ENCODE results near the gene PLXNA4.

PLXNA4 gene

GRCh38 chr7:132527467-132528410, 48.5 kb downstream of the PLXNA4 start:
- no peak for DNase-seq

DNA sequence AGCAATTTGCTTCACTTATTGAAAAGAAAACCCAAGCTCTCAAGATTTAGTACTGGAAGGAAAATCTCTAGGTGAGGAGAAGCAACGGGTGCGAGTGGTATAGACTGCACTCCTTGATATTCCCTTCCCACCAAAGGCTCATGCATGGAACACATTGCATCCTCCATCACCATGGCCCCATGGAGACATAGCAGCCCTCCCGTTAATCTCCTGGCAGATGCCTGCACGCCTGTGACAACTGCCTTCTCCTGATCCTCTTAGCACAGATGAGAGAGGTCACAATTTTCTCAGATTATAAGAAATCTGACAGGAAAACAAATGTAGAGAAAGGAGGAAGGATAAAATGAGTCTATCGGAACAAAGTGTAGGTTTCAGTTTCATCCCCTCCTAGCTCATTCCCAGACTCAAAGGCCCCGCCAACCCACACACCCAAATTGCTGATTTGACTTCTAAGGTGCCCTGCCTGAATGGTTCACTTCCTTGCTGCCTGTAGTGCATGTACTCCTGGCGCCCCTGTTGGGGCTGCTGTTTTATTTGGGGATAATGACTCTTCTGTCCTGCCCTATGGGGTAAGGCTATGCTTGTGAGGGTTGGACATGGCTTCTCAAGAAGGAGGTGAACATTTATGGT, 50.0 kb downstream of the PLXNA4 start:
- no peak for DNase-seq

DNA sequence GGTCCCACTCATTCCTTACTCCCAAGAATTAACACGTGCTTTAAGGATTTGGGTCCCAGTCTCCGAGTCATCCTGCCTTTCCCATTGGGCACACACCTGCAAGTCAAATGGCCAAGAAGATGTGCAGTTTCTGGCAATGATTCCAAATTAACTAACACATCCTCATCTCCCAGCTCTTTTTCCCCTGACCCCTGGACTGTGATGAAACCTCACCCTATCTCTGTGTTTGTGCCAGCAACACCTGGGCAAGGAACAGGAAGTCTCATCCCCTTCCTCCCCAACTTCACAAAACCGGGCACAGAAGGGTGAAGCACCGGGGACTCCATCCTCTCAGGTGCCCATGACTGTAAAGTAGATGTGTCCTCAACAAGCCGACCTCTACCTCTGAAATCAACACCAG, 54.8 kb downstream of the PLXNA4 start:
- DNase-seq, result no peak

DNA sequence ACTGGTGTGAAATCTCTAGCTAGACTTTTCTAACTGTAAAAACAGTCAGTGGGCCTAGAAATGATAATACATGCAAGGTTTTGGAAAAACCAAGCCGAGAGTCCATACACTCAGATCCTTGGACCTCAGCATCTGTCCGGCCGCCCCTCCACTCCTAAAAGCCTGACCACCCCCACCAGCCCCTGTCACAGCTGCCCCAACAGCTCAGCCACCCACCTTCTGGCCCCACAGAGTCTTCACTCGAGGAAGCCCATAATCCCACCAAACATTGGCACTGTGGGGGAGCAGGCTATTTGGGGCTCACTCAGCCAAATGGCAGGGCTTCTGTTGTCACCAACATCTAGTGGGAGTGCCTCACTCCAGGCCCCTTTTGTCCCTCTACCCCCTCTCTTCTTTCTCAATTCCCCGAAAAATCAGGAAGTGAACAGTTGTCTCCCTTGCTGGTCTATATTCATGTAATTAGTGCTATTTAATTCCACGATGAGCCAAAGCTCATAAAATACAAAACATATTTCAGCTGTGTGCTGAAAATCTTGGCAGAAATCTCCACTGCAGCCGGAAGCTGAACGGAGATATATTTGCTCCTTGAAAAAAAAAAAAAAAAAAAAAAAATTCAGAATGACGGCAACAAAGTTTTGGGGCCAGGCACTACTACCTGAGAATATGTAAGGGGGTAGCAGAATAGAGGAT, 55.5 kb downstream of the PLXNA4 start:
- DNase-seq, result no peak

DNA sequence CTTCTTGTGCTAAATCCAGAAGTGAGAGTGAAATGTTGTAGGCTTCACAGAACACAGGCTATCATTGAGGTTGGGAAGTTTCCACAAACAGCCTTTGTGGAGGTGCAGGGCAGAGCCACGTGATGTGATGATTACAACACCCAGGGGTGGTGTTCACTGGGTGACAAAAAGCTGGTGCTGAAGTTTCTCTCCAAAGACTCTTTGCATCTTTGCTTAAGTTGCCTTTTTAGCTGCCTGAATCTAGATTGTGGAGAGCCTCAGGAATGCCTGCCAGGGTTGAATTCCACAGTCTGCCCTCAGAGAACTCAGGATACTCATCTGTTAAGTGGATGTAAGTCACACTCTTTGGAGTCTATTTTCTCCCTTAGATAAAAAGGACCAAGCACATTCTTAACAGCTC, 56.3 kb downstream of the PLXNA4 start:
- DNase-seq, result no peak

DNA sequence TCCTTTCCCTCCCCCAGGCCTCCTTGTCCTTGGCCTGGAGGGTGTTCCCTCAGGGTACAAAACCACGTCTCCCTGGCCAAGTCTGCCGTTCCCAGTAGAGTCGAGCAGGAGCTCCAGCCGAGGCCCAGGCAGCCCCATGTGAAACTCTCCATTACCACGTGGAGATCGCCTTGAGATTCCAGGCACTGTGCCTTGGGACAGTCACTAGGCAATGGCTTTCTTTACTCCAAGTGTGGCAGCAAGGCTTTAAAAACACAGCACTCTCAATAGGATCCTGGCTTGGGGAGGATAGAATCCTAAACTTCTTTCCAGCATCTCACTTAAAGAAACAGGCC, 57.5 kb downstream of the PLXNA4 start:
- DNase-seq, result no peak

GRCh38 chr7:132518102-132518838, 58.0 kb downstream of the PLXNA4 start:
- DNase-seq, result no peak

DNA sequence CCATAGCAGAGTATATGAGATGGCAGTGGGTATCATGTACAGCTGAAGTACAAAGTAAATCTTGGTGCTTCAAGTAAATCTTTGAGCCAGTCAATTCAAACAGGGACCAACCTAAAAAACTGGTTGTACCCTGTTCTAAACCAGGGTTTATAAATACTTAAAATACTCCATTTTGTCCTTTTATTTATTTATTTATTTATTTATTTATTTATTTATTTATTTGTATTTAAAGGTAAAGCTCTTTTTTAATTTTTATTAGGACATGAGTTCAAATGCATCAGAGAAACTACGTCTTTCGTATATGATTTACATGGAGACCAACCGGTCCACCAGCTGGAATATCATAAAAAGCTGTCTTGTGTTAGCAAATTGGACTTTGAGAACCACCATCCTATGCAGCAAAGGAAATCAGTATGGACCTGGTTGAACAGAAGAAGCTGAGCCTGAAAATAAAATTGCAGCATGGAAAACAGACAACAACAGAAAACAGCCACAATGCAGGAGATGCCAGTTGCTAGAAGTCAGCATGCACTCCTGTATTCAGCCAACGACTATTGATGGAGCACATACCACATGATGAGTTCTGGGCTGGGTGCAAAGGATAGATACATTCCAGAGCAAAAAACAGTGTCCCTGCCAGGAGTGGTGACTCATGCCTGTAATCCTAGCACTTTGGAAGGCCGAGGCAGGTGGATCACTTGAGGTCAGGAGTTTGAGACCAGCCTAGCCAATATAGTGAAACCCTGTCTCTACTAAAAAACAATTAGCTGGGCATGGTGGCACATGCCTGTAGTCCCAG, 60.0 kb downstream of the PLXNA4 start:
- no peak for DNase-seq

DNA sequence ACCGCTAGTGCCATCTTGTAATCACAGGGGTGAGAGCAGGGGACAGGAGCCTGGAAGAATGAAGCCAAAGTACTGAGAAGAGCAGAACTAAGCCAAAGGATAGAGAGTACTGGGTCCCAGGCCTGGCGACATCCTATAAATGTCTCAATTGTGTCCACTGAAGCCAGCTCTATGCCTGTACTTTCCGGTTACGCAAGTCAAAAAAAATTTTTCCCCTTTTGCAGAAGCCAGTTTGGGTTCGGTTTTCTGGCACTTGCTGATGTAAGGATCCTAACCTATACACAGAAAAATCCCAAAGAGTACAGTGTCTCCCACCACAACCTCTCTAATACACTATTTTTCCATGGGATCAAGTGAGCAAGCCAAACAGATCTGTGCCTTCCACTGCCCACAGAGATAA, 61.1 kb downstream of the PLXNA4 start:
- DNase-seq, result no peak

GRCh38 chr7:132514430-132514829, 61.8 kb downstream of the PLXNA4 start:
- DNase-seq, result no peak

DNA sequence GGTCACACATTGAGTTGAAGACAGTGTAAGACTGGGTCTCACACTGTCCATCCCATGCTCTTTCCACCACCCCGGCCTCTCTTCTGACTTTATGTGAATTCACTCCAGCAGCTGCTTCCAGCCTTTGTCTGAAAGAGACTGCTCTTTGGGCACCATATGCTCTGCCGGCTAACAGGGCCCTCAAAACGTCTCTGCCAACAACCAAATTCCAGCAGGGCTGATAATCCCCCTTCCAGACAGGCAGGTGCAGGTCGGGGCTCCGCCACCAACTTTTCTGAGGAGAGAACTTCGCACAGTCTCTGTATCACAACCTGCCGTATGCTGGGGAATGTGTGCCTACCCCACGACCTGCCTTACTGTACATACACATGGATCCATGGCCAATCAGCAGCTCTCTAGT, 64.3 kb downstream of the PLXNA4 start:
- DNase-seq, result no peak

- no peak for DNase-seq
Observed at GRCh38 chr7:132511387-132511786, 64.9 kb downstream of the PLXNA4 start.

GRCh38 chr7:132509643-132510042, 66.6 kb downstream of the PLXNA4 start:
- DNase-seq, result no peak

GRCh38 chr7:132508724-132509353, 67.4 kb downstream of the PLXNA4 start:
- no peak for DNase-seq

- DNase-seq, result no peak
Observed at GRCh38 chr7:132504852-132505251, 71.4 kb downstream of the PLXNA4 start.

- no peak for DNase-seq
Observed at GRCh38 chr7:132504071-132504470, 72.2 kb downstream of the PLXNA4 start.

- no peak for DNase-seq
Observed at GRCh38 chr7:132503415-132503814, 72.9 kb downstream of the PLXNA4 start.

DNA sequence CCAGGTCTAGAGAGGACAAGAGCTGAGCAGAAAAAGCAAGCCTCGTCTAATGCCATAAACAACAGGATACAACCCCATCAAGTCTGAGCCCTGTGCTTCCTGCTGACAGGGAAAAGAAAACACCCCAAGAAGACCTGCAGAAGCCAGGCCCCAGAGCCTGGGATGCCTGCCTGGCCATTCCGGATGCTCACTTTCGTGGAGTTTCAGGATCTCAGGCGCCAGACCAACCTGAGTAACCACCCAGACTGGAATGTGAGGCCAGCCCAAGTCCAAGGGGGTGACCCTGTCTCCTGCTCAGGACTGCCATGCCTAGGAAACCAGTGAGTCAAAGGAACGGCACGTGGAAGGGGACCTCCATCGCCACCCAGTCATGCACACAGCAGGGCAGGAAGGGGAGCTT, 74.3 kb downstream of the PLXNA4 start:
- no peak for DNase-seq

DNA sequence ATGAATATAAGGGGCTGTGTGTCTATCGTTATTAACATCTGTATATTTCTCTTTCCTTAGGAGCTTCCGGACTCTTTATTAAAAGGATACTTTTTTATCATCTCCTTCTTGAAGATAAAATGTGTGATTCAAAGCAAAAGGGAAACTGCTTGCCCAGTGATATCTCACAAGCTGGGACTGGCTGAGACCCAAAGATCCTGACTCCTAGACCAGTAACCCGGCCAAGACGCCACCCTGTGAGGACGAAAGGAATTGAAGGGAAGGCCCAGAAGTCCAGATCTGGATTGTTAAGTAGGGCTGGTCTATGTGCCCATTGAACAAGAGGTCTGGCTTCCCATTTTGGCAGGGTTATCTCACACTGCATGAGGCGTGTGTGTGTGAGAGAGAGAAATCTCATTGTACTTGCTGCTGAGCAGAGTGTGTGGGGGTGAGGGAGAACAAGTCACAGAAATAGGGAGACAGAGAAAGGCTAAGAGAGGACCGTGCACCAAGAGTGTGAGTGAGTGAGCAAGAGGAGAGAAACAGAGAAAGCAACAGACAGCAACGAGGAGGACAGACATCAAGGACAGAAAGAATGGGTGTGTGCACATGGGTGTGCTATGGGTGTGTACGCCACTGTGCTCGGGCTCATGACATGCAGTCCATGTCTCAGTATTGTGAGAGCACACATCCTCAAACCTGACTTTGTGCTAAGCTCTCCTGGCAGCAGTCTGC, 75.4 kb downstream of the PLXNA4 start:
- DNase-seq, result no peak

DNA sequence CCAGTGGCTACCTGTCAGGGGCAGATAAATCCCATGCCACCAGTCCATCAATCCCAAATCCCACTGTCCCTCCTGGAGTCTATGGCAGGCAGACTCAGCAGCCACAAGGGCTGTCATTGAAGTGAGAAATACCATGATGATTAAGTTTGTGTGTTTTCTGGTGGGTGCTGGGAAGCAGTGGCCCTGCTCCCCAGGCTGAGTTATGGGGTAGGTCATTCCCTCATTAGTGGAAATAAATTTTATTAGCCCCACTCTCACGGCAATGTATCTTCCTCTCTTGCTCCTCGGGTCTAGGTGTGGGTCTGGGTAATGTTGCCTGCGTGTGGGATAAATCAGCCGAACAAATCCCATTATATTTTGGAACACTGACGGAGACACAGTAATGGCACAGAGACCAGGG, 76.8 kb downstream of the PLXNA4 start:
- no peak for DNase-seq

- DNase-seq, result no peak
Observed at GRCh38 chr7:132499065-132499464, 77.2 kb downstream of the PLXNA4 start.
